Measurements from ENCODE around the gene ME1.

DNA sequence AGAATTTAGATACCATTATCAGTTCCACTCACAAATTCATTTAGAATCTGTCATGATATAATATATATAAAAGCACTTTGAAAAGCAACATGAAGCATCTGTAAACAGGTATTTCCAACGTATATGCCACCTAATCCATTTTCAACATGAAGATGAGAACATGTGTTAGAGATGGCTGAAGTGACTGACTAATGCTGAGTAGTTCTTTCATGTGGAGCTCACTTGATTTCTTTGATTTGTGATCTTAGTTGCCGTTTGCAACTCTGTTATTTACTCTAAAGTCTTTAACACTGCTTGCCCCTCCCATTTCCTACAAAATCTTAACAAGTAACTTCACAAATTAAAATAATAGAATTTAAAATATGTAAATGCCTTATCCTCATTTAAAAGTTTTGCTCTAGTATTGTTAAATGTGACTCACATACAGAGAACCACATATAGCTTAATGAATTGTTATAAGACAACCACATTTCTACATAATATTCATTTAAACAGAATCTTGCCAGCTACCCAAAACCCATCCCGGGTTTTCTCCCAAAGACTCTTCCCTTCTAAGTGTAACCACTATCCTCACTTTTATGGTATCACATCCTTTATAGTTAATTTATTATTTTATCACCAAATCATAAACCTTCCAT, 78.3 kb downstream of the ME1 start:
- TF ChIP-seq, protein P1, sequence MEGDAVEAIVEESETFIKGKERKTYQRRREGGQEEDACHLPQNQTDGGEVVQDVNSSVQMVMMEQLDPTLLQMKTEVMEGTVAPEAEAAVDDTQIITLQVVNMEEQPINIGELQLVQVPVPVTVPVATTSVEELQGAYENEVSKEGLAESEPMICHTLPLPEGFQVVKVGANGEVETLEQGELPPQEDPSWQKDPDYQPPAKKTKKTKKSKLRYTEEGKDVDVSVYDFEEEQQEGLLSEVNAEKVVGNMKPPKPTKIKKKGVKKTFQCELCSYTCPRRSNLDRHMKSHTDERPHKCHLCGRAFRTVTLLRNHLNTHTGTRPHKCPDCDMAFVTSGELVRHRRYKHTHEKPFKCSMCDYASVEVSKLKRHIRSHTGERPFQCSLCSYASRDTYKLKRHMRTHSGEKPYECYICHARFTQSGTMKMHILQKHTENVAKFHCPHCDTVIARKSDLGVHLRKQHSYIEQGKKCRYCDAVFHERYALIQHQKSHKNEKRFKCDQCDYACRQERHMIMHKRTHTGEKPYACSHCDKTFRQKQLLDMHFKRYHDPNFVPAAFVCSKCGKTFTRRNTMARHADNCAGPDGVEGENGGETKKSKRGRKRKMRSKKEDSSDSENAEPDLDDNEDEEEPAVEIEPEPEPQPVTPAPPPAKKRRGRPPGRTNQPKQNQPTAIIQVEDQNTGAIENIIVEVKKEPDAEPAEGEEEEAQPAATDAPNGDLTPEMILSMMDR (conservative IDR thresholded peaks at IDR 0.05; ENCODE audit: low read length), result no peak
- TF ChIP-seq EZH2phosphoT487 (IDR thresholded peaks at IDR 0.05; ENCODE audit: borderline replicate concordance), result no peak
